Activated CD4-positive, alpha-beta memory T cell treated with anti-CD3 and anti-CD28 coated beads, Interleukin-2, amount 10 ng/mL, durations not matched to agents 7 days and 5 days (primary cell): ENCODE results near the gene ANKRD33B. TPM values are rescaled to one million over a fixed set of nuclear protein-coding genes. Genes with fewer than 3 reads are reported as not detected.

Experiments used
- CTCF ChIA-PET: fragments of 350-600 bp; sonication (Branson Sonifier 250); formaldehyde crosslinking; loops from one replicate; lab custom pipeline; 2021; ENCODE audit warnings: antibody characterized with exemption, inconsistent platforms; lab: Charles Lee
- POLR2A ChIA-PET: fragments of 350-600 bp; sonication (Branson Sonifier 250); formaldehyde crosslinking; loops from one replicate; lab custom pipeline; 2021; ENCODE audit warnings: antibody characterized with exemption; lab: Charles Lee
- DNase-seq: peaks from one replicate; pipeline ENCODE4 v3.0.0-alpha.2; 2020
- H3K27ac Mint-ChIP-seq: one replicate; pipeline ENCODE4 v1.8.0; 2021; ENCODE audit warnings: mild to moderate bottlenecking, mixed read lengths
- H3K27me3 Mint-ChIP-seq: one replicate; pipeline ENCODE4 v1.8.0; 2021; ENCODE audit warnings: mixed read lengths
- H3K36me3 Mint-ChIP-seq: one replicate; pipeline ENCODE4 v1.8.0; 2021; ENCODE audit warnings: low read depth, mixed read lengths
- H3K4me1 Mint-ChIP-seq: one replicate; pipeline ENCODE4 v1.8.0; 2021; ENCODE audit warnings: mixed read lengths
- H3K4me3 Mint-ChIP-seq: one replicate; pipeline ENCODE4 v1.8.0; 2021; ENCODE audit warnings: mild to moderate bottlenecking, mixed read lengths
- H3K9me3 Mint-ChIP-seq: one replicate; pipeline ENCODE4 v1.8.0; 2021; ENCODE audit warnings: mixed read lengths
- total RNA-seq, 2 experiments: library from RNA; stranded (reverse); gene quantifications; one replicate each; pipeline ENCODE4 v1.2.3, GENCODE V29; 2021

ANKRD33B gene
- total RNA-seq, 2 experiments from 2014 or later: 9.5 to 9.9 TPM

DNA sequence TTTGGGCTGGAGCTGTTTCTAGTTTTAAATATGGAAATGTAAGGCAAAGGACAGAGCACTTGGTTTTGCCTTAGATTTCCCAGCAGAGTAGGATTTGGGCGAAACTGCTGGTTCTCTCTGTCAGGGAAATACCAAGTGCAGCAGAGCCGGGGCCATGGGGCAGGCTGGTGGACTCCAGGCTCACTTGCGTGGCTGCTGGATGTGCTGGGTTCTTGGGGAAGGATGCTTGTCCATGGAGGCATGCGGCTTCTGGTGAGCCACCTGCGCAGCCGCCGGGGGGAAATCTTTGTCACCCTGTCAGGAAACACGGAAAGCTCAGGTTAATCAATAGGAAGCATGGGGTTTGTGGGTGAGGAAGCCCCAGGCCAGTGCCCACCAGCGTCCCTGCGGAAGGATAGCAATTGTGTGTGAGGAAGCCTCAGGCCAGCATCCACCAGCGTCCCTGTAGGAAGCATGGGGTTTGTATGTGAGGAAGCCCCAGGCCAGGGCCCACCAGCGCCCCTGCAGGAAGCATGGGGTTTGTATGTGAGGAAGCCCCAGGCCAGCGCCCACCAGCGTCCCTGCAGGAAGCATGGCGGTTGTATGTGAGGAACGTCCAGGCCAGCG lies 117.1 kb downstream of the ANKRD33B start:
- no peak overlapping the region for H3K4me3 Mint-ChIP-seq

DNA sequence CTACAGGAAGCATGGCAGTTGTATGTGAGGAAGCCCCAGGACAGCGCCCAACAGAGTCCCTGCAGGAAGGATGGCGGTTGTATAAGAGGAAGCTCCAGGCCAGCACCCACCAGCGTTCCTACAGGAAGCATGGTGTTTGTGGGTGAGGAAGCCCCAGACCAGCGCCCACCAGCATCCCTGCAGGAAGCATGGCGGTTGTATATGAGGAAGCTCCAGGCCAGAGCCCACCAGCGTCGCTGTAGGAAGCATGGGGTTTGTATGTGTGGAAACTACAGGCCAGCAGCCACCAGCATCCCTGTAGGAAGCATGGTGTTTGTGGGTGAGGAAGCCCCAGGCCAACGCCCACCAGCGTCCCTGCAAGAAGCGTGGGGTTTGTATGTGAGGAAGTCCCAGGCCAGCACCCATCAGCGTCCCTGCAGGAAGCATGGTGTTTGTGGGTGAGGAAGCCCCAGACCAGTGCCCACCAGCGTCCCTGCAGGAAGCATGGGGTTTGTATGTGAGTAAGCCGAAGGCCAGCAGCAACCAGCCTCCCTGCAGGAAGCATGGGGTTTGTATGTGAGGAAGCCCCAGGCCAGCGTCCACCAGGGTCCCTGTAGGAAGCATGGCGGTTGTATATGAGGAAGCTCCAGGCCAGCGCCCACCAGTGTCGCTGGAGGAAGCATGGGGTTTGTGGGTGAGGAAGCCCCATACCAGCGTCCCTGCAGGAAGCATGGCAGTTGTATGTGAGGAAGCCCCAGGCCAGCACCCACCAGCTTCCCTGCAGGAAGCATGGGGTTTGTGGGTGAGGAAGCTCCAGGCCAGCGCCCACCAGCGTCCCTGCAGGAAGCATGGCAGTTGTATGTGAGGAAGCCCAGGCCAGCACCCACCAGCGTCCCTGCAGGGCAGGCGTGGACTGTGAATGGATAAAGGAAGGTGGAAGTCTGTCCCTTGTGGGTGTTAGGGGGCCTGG lies 118.1 kb downstream of the ANKRD33B start:
- ChIA-PET CTCF (no interaction called here), POLR2A (no interaction called here)
- peaks cover 44% of the 10 kb centered on the region for H3K36me3 Mint-ChIP-seq
- H3K27ac Mint-ChIP-seq: no peak overlapping the region
- DNase-seq: no peak
- H3K27me3 Mint-ChIP-seq: no peaks in the 10 kb centered on the region
- H3K4me1 Mint-ChIP-seq: peaks cover 9% of the 10 kb centered on the region
- no peak overlapping the region for H3K4me3 Mint-ChIP-seq
- H3K9me3 Mint-ChIP-seq: peaks cover 3% of the 10 kb centered on the region

More for the DNA sequence above, 117.1 kb downstream of the ANKRD33B start:
- no peaks in the 10 kb centered on the region for H3K27me3 Mint-ChIP-seq
- DNase-seq: no peak
- H3K27ac Mint-ChIP-seq: peak overlapping the region; percentile 38
- H3K36me3 Mint-ChIP-seq: peaks cover 41% of the 10 kb centered on the region
- peaks cover 7% of the 10 kb centered on the region for H3K4me1 Mint-ChIP-seq
- H3K9me3 Mint-ChIP-seq: peaks cover 3% of the 10 kb centered on the region
- ChIA-PET POLR2A (no interaction called here), CTCF (no interaction called here)

DNA sequence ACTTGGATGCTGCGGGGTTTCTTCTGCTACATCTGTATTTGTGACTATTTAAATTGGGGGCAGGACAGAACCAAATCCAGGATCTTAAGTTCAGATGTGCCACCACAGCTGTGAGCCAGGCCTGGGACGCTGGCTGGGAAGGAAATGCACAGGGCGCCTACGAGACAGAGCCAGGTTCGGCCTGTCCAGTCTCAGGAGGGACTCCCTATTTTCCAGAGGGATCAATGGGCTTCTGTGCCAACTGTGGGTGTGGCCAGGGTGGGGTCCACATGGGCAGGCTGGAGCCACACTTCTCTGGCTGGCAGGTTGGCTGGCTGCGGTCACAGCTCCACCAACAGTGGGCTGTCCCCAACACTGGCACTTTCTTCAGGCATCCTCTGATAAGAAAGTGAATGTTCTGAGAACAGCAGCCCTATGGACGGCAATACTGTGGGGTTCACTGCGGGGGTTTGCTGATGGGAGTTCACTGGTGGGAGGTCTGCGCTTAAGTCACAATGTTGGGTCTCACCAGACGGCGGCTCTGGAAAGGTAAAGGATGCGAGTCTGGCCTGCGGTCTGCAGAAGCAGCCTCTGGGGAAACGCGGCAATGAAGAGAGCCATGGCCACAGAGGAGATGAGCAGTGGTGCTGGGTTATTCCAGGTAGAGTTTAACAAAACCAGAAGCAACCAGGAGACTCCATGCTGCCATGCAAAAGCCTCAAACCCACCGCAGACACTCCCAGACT lies 119.1 kb downstream of the ANKRD33B start:
- ChIA-PET POLR2A (no interaction called here), CTCF (no interaction called here)
- no peaks in the 10 kb centered on the region for H3K9me3 Mint-ChIP-seq
- no peaks in the 10 kb centered on the region for H3K27me3 Mint-ChIP-seq
- H3K4me3 Mint-ChIP-seq: no peak overlapping the region
- H3K36me3 Mint-ChIP-seq: peaks cover 38% of the 10 kb centered on the region
- no peak overlapping the region for H3K27ac Mint-ChIP-seq
- peaks cover 9% of the 10 kb centered on the region for H3K4me1 Mint-ChIP-seq
- no peak for DNase-seq

DNA sequence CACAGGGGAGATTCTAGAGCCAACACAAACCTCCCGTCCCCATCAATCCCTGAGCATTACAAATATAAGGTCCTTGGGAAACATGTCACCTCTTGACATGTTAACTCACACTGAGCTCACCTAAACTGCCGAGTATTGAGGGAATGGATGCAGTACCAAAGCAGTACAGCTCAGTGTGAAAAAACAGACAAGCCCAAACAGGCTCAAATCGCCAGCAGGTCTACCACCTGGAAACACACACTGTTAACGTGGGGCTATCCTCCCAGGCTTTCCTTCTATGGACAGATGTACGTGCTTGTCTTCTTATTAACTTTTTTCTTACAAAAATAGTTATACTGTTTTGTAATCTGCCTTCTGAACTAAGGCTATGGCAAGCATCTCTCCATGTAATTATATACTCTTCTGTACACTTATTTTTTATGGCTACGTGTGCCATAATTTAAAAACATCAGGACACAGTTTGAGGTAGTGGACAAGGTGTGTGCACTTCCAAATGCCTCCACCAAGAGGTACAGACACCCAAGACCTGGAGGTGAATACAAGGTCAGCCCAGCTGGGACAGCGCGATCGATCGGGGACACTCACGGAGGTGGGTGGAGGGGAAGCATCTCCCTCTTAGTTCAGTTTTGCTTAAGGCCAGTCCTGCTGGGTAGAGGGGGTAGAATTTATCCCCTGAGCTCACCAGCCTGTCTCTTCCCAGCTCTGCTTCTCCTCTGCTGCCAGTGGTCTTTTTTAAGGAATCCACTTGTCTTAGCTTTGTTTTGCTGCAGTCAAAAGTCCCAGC lies 120.6 kb downstream of the ANKRD33B start:
- Mint-ChIP-seq H3K27ac (no peak overlapping the region), H3K36me3 (peaks cover 37% of the 10 kb centered on the region), H3K4me1 (peaks cover 15% of the 10 kb centered on the region), H3K27me3 (no peaks in the 10 kb centered on the region), H3K9me3 (no peaks in the 10 kb centered on the region), H3K4me3 (no peak overlapping the region)
- DNase-seq: no peak
- CTCF ChIA-PET: interaction anchor here (0.8 kb wide), 1 partner anchor 180 kb away, joined by 3 read pairs; no protein-coding TSS in a partner anchor
- POLR2A ChIA-PET: interaction anchor here (1.3 kb wide), 1 partner anchor 117 kb away, joined by 3 read pairs; no protein-coding TSS in a partner anchor

DNA sequence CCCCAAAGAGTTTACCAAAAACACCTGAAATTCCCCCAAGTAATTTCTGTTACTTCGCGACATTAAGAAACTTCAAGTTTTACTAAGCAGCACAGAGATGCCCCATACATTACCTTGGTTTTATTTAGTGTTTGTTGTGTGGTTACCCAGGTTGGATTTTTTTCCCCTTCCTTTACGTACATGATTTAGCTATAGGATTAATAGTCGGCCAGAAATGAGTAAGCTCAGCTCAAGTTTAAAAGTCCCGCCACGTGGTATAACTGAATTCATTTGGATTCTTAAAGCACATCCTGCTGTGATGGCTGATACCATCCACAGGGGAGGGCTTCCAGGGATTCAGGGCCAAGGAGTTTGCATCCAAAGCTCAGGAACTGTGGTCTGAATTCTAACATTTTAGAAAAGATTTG lies 121.2 kb downstream of the ANKRD33B start:
- Mint-ChIP-seq H3K27ac (peak overlapping the region; percentile 22), H3K4me1 (peaks cover 18% of the 10 kb centered on the region)

DNA sequence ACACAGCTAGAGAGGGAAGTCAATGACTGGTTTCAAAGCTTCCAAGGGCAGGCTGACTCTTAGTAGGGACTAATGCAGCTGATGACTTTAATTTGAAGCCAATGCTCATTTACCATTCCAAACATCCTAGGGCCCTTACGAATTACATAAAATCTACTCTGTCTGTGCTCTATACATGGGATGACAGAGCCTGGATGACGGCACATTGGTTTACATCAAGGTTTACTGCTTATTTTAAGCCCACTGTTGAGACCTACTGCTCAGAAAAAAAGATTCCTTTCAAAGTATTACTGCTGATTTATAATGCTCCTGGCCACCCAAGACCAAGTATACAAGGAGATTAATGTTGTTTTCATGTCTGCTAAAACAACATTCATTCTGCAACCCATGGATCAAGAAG lies 123.0 kb downstream of the ANKRD33B start:
- ChIA-PET POLR2A (interaction anchor here (0.7 kb wide), 1 partner anchor 437 kb away, joined by 3 read pairs; the partner anchor contains the start of genes ATPSCKMT and CCT5), CTCF (interaction anchor here (1.0 to 1.9 kb wide), 2 partner anchors 60 to 235 kb away, joined by 3 to 7 read pairs; no protein-coding TSS in a partner anchor)
- peaks cover 20% of the 10 kb centered on the region for H3K4me1 Mint-ChIP-seq
- no peaks in the 10 kb centered on the region for H3K9me3 Mint-ChIP-seq
- H3K36me3 Mint-ChIP-seq: peaks cover 28% of the 10 kb centered on the region
- no peak for DNase-seq
- no peak overlapping the region for H3K4me3 Mint-ChIP-seq
- H3K27me3 Mint-ChIP-seq: no peaks in the 10 kb centered on the region
- H3K27ac Mint-ChIP-seq: no peak overlapping the region

More for the DNA sequence above, 121.2 kb downstream of the ANKRD33B start:
- DNase-seq: no peak
- no peak overlapping the region for H3K4me3 Mint-ChIP-seq
- POLR2A ChIA-PET: interaction anchor here (1.3 kb wide), 1 partner anchor 117 kb away, joined by 3 read pairs; no protein-coding TSS in a partner anchor
- H3K9me3 Mint-ChIP-seq: no peaks in the 10 kb centered on the region
- peaks cover 35% of the 10 kb centered on the region for H3K36me3 Mint-ChIP-seq
- CTCF ChIA-PET: interaction anchor here (0.8 kb wide), 1 partner anchor 179 kb away, joined by 3 read pairs; no protein-coding TSS in a partner anchor
- no peaks in the 10 kb centered on the region for H3K27me3 Mint-ChIP-seq

DNA sequence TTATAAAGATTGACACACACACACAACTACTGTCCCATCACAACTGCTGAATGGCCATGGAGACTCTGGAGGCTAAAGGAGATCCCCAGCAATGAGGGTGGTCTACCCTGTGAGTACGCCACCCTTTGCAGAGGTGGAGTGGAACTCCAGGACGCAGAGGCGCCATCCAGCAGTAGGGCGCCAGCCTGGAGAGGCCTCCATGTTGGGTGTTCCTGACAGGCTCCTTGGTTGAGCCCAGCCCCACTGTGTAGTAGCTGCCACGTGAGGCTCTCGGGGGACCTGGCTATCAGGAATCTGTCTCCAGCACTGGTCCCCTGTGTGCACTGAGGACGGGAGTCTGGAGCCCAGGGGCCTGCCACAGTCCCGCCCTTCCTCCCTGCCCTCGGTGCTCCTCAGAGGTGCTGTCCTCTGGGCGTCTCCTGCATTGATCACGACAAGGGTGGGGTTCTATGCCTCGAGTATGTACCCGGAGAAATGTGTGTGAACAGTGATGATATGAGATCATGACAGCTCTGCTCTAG lies 124.8 kb downstream of the ANKRD33B start:
- ChIA-PET CTCF (interaction anchor here (0.9 to 2.2 kb wide), 7 partner anchors 13 to 236 kb away, joined by 3 to 27 read pairs (median 4); no protein-coding TSS in a partner anchor), POLR2A (interaction anchor here (1.1 kb wide), 1 partner anchor 54 kb away, joined by 5 read pairs; no protein-coding TSS in a partner anchor)
- H3K27me3 Mint-ChIP-seq: no peaks in the 10 kb centered on the region
- DNase-seq: no peak
- H3K9me3 Mint-ChIP-seq: no peaks in the 10 kb centered on the region
- H3K36me3 Mint-ChIP-seq: peaks cover 20% of the 10 kb centered on the region
- peaks cover 20% of the 10 kb centered on the region for H3K4me1 Mint-ChIP-seq
- H3K27ac Mint-ChIP-seq: no peak overlapping the region
- H3K4me3 Mint-ChIP-seq: no peak overlapping the region

DNA sequence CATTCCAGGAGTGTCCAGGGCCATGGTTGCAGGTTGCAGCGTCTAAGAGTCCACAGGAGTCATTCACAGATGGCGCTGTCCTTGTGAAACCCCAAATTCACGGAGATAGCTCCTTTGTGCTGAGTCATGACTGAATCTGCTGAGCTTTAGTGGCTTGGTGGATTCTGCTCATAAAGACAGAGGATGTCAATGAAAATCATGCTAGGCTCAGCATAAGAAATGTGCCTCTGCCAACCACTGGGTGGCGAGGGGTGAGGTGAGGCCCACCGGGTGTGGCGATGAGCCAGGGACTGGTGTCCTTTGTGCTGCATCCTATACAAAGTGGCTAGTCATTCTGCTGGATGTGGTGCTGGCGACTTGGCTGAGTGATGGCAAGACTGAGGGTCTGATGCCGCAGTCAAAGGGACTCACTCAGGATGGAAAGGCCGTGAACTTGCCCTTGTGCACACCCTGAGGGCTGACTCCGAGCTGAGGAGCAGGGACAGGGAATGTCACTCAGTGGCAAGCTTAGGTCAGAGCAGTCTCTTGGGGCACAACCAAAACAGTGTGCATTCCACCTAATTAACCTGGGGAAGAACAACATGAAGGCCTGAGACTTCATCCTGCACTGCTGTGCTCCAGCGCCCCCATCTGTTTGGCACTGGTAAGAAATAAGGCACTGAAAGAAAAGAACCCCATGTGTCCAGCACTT lies 125.7 kb downstream of the ANKRD33B start:
- ChIA-PET POLR2A (interaction anchor here (1.1 kb wide), 1 partner anchor 55 kb away, joined by 5 read pairs; no protein-coding TSS in a partner anchor), CTCF (interaction anchor here (0.6 to 2.2 kb wide), 9 partner anchors 13 to 440 kb away, joined by 3 to 27 read pairs (median 4); partner anchors contain the start of gene ATPSCKMT)
- DNase-seq: peak; percentile 57
- Mint-ChIP-seq H3K27me3 (no peaks in the 10 kb centered on the region), H3K9me3 (no peaks in the 10 kb centered on the region), H3K27ac (no peak overlapping the region), H3K36me3 (peaks cover 19% of the 10 kb centered on the region), H3K4me1 (peaks cover 20% of the 10 kb centered on the region), H3K4me3 (no peak overlapping the region)

DNA sequence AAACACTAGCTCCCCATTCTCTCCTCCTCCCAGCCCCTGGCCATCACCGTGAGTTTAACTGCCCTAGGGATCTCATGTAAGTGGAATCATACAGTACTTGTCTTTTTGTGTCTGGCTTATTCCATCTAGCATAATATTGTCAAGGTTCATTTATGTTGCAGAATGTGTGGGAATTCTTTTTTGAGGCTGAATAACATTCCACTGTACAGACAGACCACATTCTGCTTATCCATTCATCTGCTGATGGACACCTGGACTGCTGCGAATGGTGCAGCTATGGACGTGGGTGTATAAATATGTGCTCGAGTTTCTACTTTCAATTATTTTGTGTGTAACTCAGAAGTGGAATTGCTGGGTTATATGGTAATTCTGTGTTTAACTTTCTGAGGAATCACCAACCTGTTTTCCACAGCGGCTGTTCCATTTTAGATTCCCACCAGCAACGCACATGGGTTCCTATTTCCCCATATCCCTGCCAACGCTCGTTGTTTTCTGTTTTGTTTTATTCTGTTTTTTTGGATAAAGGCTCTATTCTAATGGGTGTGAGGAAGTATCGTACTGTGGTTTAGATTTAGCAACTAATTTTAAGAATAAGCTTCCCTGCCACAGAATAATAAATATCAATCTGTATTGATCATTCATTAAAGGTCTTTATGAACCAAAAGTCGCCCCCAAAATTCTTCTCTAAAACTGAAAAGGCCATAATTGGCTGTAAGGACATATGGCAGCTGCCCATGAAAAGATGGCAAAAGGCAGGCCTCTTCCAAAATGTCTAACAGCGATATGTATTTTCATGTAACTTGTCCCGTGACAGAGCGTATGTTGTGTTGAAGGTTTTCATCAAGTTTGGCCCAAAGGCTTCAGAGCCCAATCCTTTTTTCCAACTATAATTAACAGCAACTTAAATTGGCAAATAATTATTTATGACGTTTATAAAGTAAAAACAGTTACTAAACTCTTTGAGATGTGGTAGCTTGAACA lies 126.9 kb downstream of the ANKRD33B start:
- POLR2A ChIA-PET: no interaction called here
- peaks cover 13% of the 10 kb centered on the region for H3K36me3 Mint-ChIP-seq
- no peak overlapping the region for H3K27ac Mint-ChIP-seq
- DNase-seq: no peak
- H3K27me3 Mint-ChIP-seq: no peaks in the 10 kb centered on the region
- no peak overlapping the region for H3K4me3 Mint-ChIP-seq
- peaks cover 15% of the 10 kb centered on the region for H3K4me1 Mint-ChIP-seq
- no peaks in the 10 kb centered on the region for H3K9me3 Mint-ChIP-seq
- CTCF ChIA-PET: interaction anchor here (0.6 to 2.2 kb wide), 9 partner anchors 8 to 441 kb away, joined by 3 to 27 read pairs (median 4); partner anchors contain the start of gene ATPSCKMT
